ENCODE data around the gene MAN1A1. TPM values are rescaled to one million over a fixed set of nuclear protein-coding genes. Genes with fewer than 3 reads are reported as not detected.

MAN1A1 gene
- total RNA-seq, 1 experiment from 2014 or later = 1.3 TPM

DNA sequence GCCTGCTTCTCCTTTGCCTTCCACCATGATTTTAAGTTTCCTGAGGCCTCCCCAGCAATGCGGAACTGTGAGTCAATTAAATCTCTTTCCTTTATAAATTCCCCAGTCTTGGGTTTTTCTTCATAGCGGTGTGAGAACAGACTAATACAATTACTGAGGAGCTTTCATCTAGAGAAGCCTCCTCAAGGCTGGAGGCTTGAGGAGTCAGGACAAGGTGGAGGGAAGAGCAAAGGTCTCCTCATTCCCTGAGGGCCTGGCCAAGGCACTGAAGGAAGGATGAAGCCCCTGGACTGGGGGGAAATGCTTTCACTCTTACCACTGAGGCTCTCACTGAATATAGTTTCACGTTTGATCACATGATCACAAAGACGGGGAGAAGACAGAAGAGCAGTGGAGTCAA, 118.2 kb downstream of the MAN1A1 start:
- no peaks in the 10 kb centered on the region for H3K27me3 ChIP-seq (replicated peaks)
- H3K4me1 ChIP-seq (replicated peaks) = no peaks in the 10 kb centered on the region
- no peaks in the 10 kb centered on the region for H3K9me3 ChIP-seq (replicated peaks)
- no peak overlapping the region for H3K4me3 ChIP-seq
- no peaks in the 10 kb centered on the region for H3K36me3 ChIP-seq
- H3K27ac ChIP-seq = no peak overlapping the region
- no peak for DNase-seq (ENCODE audit: low read depth in 1 of 2, low spot score in 2 of 2)

DNA sequence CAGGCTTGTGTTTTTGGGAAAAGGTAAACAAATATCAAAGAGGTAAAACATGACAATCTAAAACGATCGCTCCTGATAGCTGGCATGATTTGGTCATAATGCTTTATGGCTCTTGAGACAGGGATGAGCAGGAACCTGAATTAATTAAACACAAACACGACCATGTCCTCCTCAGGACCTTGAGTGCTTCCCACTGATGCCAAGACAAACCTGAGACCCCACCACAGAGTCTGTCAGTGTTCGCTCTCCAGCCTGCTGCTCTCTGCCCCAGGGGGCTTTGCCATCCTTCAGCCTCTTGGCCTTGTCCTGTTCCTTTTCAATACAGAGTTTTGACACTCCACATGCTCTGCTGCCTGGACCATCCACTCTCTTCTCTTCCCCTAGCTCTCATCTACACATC, 119.4 kb downstream of the MAN1A1 start:
- Histone ChIP-seq H3K27ac (no peak overlapping the region), H3K36me3 (no peaks in the 10 kb centered on the region), H3K27me3 (replicated peaks) (no peaks in the 10 kb centered on the region), H3K9me3 (replicated peaks) (no peaks in the 10 kb centered on the region), H3K4me1 (replicated peaks) (no peaks in the 10 kb centered on the region), H3K4me3 (no peak overlapping the region)
- DNase-seq (ENCODE audit: low read depth in 1 of 2, low spot score in 2 of 2) = no peak

DNA sequence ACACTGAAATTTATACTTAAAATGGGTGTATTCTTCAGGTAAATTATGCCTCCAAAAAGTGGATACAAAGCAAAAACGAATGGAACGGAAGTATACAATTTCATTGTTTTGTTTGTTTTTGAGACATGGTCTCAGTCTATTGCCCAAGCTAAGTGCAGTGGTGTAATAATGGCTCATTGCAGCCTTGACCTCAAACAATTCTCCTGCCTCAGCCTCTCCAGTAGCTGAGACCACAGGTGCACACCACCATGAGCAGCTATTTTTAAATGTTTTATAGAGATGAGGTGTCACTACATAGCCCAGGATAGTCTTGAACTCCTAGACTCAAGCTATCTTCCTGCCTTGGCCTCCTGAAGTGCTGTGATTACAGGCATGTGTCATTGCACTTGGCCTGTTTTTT, 122.2 kb downstream of the MAN1A1 start:
- no peaks in the 10 kb centered on the region for H3K4me1 ChIP-seq (replicated peaks)
- DNase-seq (ENCODE audit: low read depth in 1 of 2, low spot score in 2 of 2) = no peak
- no peak overlapping the region for H3K27ac ChIP-seq
- H3K4me3 ChIP-seq = no peak overlapping the region
- no peaks in the 10 kb centered on the region for H3K36me3 ChIP-seq
- H3K27me3 ChIP-seq (replicated peaks) = no peaks in the 10 kb centered on the region
- H3K9me3 ChIP-seq (replicated peaks) = no peaks in the 10 kb centered on the region

DNA sequence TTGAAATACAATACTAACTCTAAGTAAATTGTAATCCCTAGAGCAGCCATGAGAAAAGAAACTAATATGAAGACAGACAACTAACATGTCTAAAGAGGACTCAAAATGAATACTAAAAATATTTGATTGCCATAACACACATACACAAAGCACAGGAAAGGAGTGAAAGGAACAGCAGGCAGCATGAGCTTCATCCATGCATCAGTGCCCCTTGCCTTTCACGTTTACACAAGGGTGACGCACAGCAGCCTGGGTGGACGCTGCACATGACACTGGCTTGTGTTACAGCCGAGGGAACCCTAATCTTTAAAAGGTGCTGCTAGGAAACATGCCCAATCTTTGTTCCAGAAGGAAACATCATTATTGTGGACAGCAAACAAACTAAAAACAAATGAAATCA, 123.5 kb downstream of the MAN1A1 start:
- H3K27me3 ChIP-seq (replicated peaks) = no peaks in the 10 kb centered on the region
- no peaks in the 10 kb centered on the region for H3K36me3 ChIP-seq
- no peak for DNase-seq (ENCODE audit: low read depth in 1 of 2, low spot score in 2 of 2)
- no peak overlapping the region for H3K4me3 ChIP-seq
- no peaks in the 10 kb centered on the region for H3K9me3 ChIP-seq (replicated peaks)
- H3K27ac ChIP-seq = no peak overlapping the region
- no peaks in the 10 kb centered on the region for H3K4me1 ChIP-seq (replicated peaks)

DNA sequence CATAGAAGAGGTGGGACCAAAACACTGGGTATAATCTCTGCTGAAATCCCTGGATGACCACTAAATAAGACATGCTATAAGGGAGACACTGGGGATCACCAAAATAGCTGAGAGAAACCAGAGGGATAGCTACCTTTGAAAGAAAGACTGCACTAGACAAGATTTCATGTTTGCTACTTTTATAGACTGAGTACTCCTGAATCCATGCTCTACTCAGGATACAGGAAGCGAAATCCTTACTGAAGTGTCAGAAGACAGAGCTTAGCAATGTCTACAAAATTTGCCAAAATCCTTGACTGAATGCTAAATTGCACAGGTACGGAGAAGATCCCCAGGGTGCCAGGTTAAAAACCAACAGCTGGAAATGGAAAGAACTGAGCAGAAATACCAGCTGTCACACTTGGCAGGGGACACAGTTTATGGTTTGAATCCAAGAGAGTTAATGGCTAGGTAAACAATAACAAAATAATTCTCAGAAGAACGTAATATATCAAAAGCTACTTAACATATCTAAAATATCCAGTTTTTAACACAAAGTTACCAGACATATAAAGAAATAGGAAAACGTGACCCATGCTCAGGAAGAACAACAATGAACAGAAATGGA, 125.4 kb downstream of the MAN1A1 start:
- H3K36me3 ChIP-seq = no peaks in the 10 kb centered on the region

DNA sequence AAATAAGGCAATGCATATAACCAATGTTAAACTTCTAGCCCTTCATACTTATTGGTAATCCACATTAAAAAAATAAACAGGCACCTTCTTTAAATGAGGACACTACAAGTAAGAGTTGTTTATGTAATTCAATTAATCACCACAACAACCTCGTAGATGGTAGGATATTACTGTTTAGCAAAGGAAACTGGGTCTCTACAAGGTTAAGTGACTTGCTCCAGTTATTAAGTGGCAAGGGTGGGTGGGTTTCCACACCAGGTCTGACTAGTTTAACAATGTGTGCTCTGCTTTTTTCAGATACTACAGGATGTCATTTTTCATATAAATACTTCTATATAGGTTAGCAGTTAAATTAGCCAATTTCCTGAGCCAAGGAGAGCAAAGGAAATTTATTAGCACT, 129.1 kb downstream of the MAN1A1 start:
- H3K4me1 ChIP-seq (replicated peaks) = no peaks in the 10 kb centered on the region
- H3K9me3 ChIP-seq (replicated peaks) = no peaks in the 10 kb centered on the region
- H3K27me3 ChIP-seq (replicated peaks) = no peaks in the 10 kb centered on the region

More for the DNA sequence above, 125.4 kb downstream of the MAN1A1 start:
- Histone ChIP-seq H3K9me3 (replicated peaks) (no peaks in the 10 kb centered on the region), H3K4me1 (replicated peaks) (no peaks in the 10 kb centered on the region), H3K27ac (no peak overlapping the region), H3K4me3 (no peak overlapping the region), H3K27me3 (replicated peaks) (no peaks in the 10 kb centered on the region)
- DNase-seq (ENCODE audit: low read depth in 1 of 2, low spot score in 2 of 2) = no peak

GRCh38 chr6:119218548-119218947, 131.0 kb downstream of the MAN1A1 start:
- no peak overlapping the region for H3K4me3 ChIP-seq
- H3K36me3 ChIP-seq = no peaks in the 10 kb centered on the region
- no peak for DNase-seq (ENCODE audit: low read depth in 1 of 2, low spot score in 2 of 2)
- no peak overlapping the region for H3K27ac ChIP-seq
- no peaks in the 10 kb centered on the region for H3K27me3 ChIP-seq (replicated peaks)
- no peaks in the 10 kb centered on the region for H3K4me1 ChIP-seq (replicated peaks)
- no peaks in the 10 kb centered on the region for H3K9me3 ChIP-seq (replicated peaks)

More for the DNA sequence above, 129.1 kb downstream of the MAN1A1 start:
- DNase-seq (ENCODE audit: low read depth in 1 of 2, low spot score in 2 of 2) = no peak
- H3K4me3 ChIP-seq = no peak overlapping the region
- H3K36me3 ChIP-seq = no peaks in the 10 kb centered on the region
- H3K27ac ChIP-seq = no peak overlapping the region

DNA sequence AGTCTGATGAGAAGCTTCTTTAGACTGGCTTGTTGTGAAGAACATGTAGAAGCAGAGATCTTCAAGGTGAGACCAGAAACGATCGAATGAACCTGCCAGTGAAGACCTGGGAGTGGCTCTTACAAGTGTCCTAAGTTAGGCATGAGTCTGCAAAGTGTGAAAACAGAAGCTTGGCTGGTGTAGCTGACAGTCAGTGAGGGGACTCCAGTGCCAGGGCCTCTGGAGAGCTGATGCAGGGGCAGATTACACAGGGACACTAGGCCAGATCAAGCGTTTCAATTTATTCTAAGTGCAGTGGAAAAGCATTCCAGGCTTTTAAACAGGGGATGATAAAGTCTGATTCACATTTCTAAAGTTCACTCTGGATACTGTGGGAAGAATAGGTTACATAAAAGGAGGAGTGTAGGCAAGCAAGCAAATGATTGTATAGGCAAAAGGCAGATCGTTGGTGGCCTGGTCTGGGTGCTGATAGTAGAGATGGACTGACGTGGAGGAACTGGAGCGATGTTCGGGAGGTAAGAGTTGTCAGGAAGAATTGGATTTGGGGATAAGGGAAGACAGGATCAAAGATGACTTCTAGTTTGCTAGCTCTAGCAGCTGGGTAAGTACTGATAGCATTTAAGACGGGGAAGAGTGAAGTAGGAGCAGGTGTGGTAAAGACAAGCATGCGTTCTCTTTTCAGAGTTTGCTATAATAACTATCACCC, 133.5 kb downstream of the MAN1A1 start:
- Histone ChIP-seq H3K36me3 (no peaks in the 10 kb centered on the region), H3K27me3 (replicated peaks) (no peaks in the 10 kb centered on the region), H3K27ac (no peak overlapping the region), H3K4me1 (replicated peaks) (no peaks in the 10 kb centered on the region), H3K9me3 (replicated peaks) (no peaks in the 10 kb centered on the region), H3K4me3 (no peak overlapping the region)
- no peak for DNase-seq (ENCODE audit: low read depth in 1 of 2, low spot score in 2 of 2)

- Histone ChIP-seq H3K4me3 (no peak overlapping the region), H3K27ac (no peak overlapping the region), H3K27me3 (replicated peaks) (no peaks in the 10 kb centered on the region), H3K4me1 (replicated peaks) (no peaks in the 10 kb centered on the region), H3K9me3 (replicated peaks) (no peaks in the 10 kb centered on the region), H3K36me3 (no peaks in the 10 kb centered on the region)
- no peak for DNase-seq (ENCODE audit: low read depth in 1 of 2, low spot score in 2 of 2)
Observed at GRCh38 chr6:119215309-119215708, 134.3 kb downstream of the MAN1A1 start.

- Histone ChIP-seq H3K27me3 (replicated peaks) (no peaks in the 10 kb centered on the region), H3K36me3 (no peaks in the 10 kb centered on the region), H3K4me3 (no peak overlapping the region), H3K4me1 (replicated peaks) (no peaks in the 10 kb centered on the region), H3K9me3 (replicated peaks) (no peaks in the 10 kb centered on the region), H3K27ac (no peak overlapping the region)
- DNase-seq (ENCODE audit: low read depth in 1 of 2, low spot score in 2 of 2) = no peak
Observed at GRCh38 chr6:119210596-119210995, 139.0 kb downstream of the MAN1A1 start.

GRCh38 chr6:119209452-119210205, 139.9 kb downstream of the MAN1A1 start:
- Histone ChIP-seq H3K27ac (no peak overlapping the region), H3K4me3 (no peak overlapping the region), H3K36me3 (no peaks in the 10 kb centered on the region), H3K9me3 (replicated peaks) (no peaks in the 10 kb centered on the region), H3K27me3 (replicated peaks) (no peaks in the 10 kb centered on the region), H3K4me1 (replicated peaks) (no peaks in the 10 kb centered on the region)
- no peak for DNase-seq (ENCODE audit: low read depth in 1 of 2, low spot score in 2 of 2)

- Histone ChIP-seq H3K4me3 (no peak overlapping the region), H3K27ac (no peak overlapping the region), H3K9me3 (replicated peaks) (no peaks in the 10 kb centered on the region), H3K4me1 (replicated peaks) (no peaks in the 10 kb centered on the region), H3K27me3 (replicated peaks) (no peaks in the 10 kb centered on the region), H3K36me3 (no peaks in the 10 kb centered on the region)
- no peak for DNase-seq (ENCODE audit: low read depth in 1 of 2, low spot score in 2 of 2)
Observed at GRCh38 chr6:119207971-119208725, 141.4 kb downstream of the MAN1A1 start.

DNA sequence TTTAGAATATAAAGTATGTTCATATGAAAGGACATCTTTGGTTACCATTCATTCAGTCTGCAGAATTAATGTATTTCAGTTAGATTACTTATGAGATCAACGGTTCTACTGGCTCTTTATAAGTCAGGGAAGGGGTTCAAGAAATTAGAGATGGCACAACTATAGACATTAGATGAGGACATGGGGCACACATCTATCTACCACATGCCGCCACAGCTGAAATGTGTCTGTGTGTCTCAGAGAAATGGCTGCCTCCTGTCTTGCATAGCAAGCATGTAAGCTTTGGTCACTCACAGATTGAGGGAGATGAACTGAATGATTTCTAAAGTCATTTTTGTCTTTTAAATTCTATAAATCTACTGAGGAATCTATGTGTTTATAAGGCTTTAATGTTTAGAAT, 142.2 kb downstream of the MAN1A1 start:
- no peaks in the 10 kb centered on the region for H3K36me3 ChIP-seq
- H3K9me3 ChIP-seq (replicated peaks) = no peaks in the 10 kb centered on the region
- H3K27ac ChIP-seq = no peak overlapping the region
- H3K27me3 ChIP-seq (replicated peaks) = no peaks in the 10 kb centered on the region
- H3K4me3 ChIP-seq = no peak overlapping the region
- DNase-seq (ENCODE audit: low read depth in 1 of 2, low spot score in 2 of 2) = no peak
- H3K4me1 ChIP-seq (replicated peaks) = no peaks in the 10 kb centered on the region
